Measurements from ENCODE around the gene BMX. TPM values are rescaled to one million over a fixed set of nuclear protein-coding genes. Genes with fewer than 3 reads are reported as not detected.

BMX gene
- total and polyA plus RNA-seq, 10 of the 15 experiments (the other 5 are each of a cell fraction or from before 2014, with no cell fraction given): not detected

GRCh38 chrX:15483891-15484290, 16.7 kb upstream of the BMX start (continued):
- TF ChIP-seq SKIL (IDR thresholded peaks at IDR 0.05; ENCODE audit: low read depth, poor library complexity, severe bottlenecking) (no peak), CTCF (IDR thresholded peaks at IDR 0.05 in 2 of 3, conservative IDR thresholded peaks at IDR 0.05 in 1 of 3; ENCODE audit: control insufficient read depth in 2 of 3, extremely low read depth in 1 of 3, insufficient read depth in 1 of 3, low read depth in 3 of 3, low read length in 3 of 3) (no peak), MAX (IDR thresholded peaks at IDR 0.05; ENCODE audit: low read depth, low read length) (no peak), NRF1 (conservative IDR thresholded peaks at IDR 0.05; ENCODE audit: low read depth, low read length) (no peak), SREBF1 (IDR thresholded peaks at IDR 0.05; ENCODE audit: low read length) (no peak), TCF7 (IDR thresholded peaks at IDR 0.05; ENCODE audit: borderline replicate concordance) (no peak), MYB (IDR thresholded peaks at IDR 0.05; ENCODE audit: borderline replicate concordance, low read depth, low read length) (no peak), MTA3 (IDR thresholded peaks at IDR 0.05; ENCODE audit: borderline replicate concordance, low read length) (no peak), CREM (IDR thresholded peaks at IDR 0.05; ENCODE audit: low read depth) (no peak)
